ENCODE data around the gene MRPL50.

Gene MRPL50

GRCh38 chr9:101400120-101400519 lies 1.7 kb upstream of the MRPL50 start:
- Mint-ChIP-seq H3K4me1 (peaks cover 29% of the 10 kb centered on the region), H3K4me3 (peak overlapping the region; percentile 94 to 98 (median 98)), H3K9me3 (peaks cover 52% of the 10 kb centered on the region), H3K36me3 (ENCODE audit: low read depth) (peaks cover 94% of the 10 kb centered on the region), H3K27me3 (ENCODE audit: low read depth) (no peaks in the 10 kb centered on the region), H3K27ac (peak overlapping the region; percentile 54 to 99 (median 83))
- TF ChIP-seq CTCF (IDR thresholded peaks at IDR 0.05; ENCODE audit: unreplicated experiment in 3 of 3): no peak

DNA sequence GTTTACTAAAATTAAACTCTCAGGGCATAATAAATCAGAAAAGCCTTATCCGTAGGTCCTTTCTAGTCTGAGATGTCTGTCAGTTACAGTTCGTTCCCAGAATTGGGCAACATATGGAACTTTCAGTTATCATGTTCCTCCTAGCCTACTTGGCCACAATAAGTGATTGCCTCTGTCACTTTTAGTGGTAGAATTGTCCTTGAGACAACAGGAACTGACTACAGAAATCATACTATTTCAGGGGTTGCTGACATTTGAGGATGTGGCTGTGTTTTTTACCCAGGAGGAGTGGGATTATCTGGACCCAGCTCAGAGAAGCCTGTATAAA lies 1.2 kb upstream of the MRPL50 start:
- peaks cover 29% of the 10 kb centered on the region for H3K4me1 Mint-ChIP-seq
- H3K4me3 Mint-ChIP-seq: peak overlapping the region; percentile 94 to 98 (median 98)
- H3K27ac Mint-ChIP-seq: peak overlapping the region; percentile 95 to 99 (median 99)
- no peak for TF ChIP-seq CTCF (IDR thresholded peaks at IDR 0.05; ENCODE audit: unreplicated experiment in 3 of 3)
- H3K36me3 Mint-ChIP-seq (ENCODE audit: low read depth): peaks cover 94% of the 10 kb centered on the region
- H3K9me3 Mint-ChIP-seq: peaks cover 50% of the 10 kb centered on the region
- H3K27me3 Mint-ChIP-seq (ENCODE audit: low read depth): no peaks in the 10 kb centered on the region

DNA sequence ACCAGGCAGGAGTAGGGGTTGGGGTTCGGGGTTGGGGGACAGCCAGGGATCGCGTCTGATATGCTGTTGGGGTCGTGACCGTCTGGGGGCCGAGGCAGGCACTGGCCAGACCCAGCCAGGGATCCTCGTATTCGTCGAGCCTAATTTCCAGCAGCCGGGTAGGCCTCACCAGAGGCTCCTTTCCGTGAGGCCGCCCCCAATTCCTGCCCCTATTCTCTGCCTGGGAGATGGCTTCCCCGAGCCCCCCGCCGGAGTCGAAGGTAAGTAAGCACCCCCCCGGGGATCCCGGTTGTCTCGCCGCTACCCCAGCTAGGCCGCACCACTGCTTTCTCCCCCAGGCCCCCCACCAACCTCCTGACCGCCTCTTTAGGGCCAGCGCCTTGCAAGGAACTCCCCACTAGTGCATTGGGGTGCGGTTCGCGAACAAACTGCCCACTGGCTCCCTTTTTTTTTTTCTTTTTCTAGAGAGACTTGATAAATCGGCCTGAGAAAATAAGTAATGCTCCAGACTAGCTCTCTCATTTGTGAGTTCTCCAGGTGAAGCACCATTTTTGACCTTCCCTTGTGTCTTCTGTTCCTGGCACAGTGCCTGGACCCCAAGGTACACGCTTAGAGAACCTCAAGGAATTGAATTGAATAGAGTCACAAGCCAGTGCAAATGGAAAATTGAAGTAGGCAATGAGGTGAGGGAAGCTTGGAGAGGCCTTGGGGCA lies 668 bp upstream of the MRPL50 start:
- H3K4me1 Mint-ChIP-seq: peaks cover 29% of the 10 kb centered on the region
- peak overlapping the region; percentile 94 to 98 (median 98) for H3K4me3 Mint-ChIP-seq
- no peak for TF ChIP-seq CTCF (IDR thresholded peaks at IDR 0.05; ENCODE audit: unreplicated experiment in 3 of 3)
- H3K36me3 Mint-ChIP-seq (ENCODE audit: low read depth): peaks cover 94% of the 10 kb centered on the region
- H3K9me3 Mint-ChIP-seq: peaks cover 51% of the 10 kb centered on the region
- H3K27ac Mint-ChIP-seq: peak overlapping the region; percentile 95 to 99 (median 99)
- H3K27me3 Mint-ChIP-seq (ENCODE audit: low read depth): no peaks in the 10 kb centered on the region

DNA sequence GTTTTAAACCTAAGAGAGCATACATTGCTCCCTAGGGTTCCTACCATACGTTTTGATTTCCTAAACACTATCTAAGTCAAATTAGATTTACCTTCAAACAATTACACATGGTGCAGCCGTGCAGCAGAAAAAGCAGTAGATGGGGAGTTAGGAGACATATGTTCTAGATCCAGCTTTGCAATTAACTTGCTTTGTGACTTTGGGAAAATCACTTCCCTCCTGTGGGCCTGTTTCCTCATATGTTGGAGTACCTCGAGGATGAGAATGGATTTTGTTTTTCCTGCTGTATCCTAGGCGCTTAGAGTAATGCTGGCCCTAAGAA lies 711 bp downstream of the MRPL50 start:
- Mint-ChIP-seq H3K4me3 (peak overlapping the region; percentile 94 to 98 (median 98)), H3K9me3 (peaks cover 49% of the 10 kb centered on the region), H3K4me1 (peaks cover 29% of the 10 kb centered on the region), H3K27ac (peak overlapping the region; percentile 95 to 99 (median 99)), H3K36me3 (ENCODE audit: low read depth) (peaks cover 94% of the 10 kb centered on the region), H3K27me3 (ENCODE audit: low read depth) (no peaks in the 10 kb centered on the region)
- no peak for TF ChIP-seq CTCF (IDR thresholded peaks at IDR 0.05; ENCODE audit: unreplicated experiment in 3 of 3)

DNA sequence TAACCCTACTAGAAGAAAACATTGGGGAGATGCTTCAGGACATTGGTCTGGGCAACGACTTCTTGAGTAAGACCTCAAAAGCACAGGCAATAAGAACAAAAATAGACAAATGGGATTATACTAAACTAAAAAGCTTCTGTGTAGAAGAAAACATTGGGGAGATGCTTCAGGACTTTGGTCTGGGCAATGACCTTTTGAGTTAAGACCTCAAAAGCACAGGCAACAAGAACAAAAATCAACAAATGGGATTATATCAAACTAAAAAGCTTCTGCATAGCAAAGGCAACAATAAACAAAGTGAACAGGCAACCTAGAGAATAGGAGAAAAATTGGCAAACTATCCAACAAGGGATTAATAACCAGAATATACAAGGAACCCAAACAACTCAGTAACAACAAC lies 3.7 kb downstream of the MRPL50 start:
- H3K4me1 Mint-ChIP-seq: peaks cover 10% of the 10 kb centered on the region
- H3K36me3 Mint-ChIP-seq (ENCODE audit: low read depth): peaks cover 92% of the 10 kb centered on the region
- H3K27me3 Mint-ChIP-seq (ENCODE audit: low read depth): no peaks in the 10 kb centered on the region
- no peak for TF ChIP-seq CTCF (IDR thresholded peaks at IDR 0.05; ENCODE audit: unreplicated experiment in 3 of 3)
- H3K4me3 Mint-ChIP-seq: peak overlapping the region in 1 of 3 experiments; percentile 20
- H3K9me3 Mint-ChIP-seq: peaks cover 39% of the 10 kb centered on the region
- no peak overlapping the region for H3K27ac Mint-ChIP-seq

DNA sequence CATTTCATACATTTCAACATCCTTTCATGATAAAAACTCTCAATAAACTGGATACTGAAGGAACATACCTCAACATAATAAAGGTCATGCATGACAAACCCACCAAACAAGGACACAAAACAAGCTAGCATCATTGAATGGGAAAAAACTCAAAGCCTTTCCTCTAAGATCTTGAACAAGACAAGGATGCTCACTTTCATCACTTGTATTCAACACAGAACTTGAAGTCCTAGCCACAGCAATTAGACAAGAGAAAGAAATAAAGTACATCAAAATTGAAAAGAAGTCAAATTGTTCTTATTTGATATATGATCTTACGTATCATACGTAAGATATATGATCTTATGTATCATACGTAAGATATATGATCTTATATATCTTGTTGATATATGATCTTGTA lies 5.3 kb downstream of the MRPL50 start:
- peaks cover 39% of the 10 kb centered on the region for H3K9me3 Mint-ChIP-seq
- H3K36me3 Mint-ChIP-seq (ENCODE audit: low read depth): peaks cover 92% of the 10 kb centered on the region
- H3K4me1 Mint-ChIP-seq: peaks cover 10% of the 10 kb centered on the region
- H3K27ac Mint-ChIP-seq: no peak overlapping the region
- H3K4me3 Mint-ChIP-seq: no peak overlapping the region
- no peak for TF ChIP-seq CTCF (IDR thresholded peaks at IDR 0.05; ENCODE audit: unreplicated experiment in 3 of 3)
- no peaks in the 10 kb centered on the region for H3K27me3 Mint-ChIP-seq (ENCODE audit: low read depth)
